HT1080 (cell line): Measurements from ENCODE around the gene SLC35G4. TPM values are rescaled to one million over a fixed set of nuclear protein-coding genes. Genes with fewer than 3 reads are reported as not detected.
"Not testable (repeated sequence)": the region's sequence is repeated elsewhere in the genome, so short reads cannot be mapped to it uniquely, and the experiment has no call there.

Experiments used
- DNase-seq: peaks from one replicate; pipeline ENCODE4 v3.0.0-alpha.2; 2015; ENCODE audit warnings: low read depth
- polyA plus RNA-seq, 2 experiments: library from polyadenylated mRNA; depleted of rRNA; stranded (reverse); fragments of >200 nt; gene quantifications; 2 replicates each; pipeline ENCODE4 v1.2.3, GENCODE V29; 2015
- total RNA-seq: library from RNA; depleted of rRNA; stranded (reverse); fragments of >200 nt; shearing (Covaris generic); gene quantifications from 2 replicates; pipeline ENCODE4 v1.2.3, GENCODE V29; 2014; rRNA removed

SLC35G4 gene
- total RNA-seq = not detected in 2 replicates
- polyA plus RNA-seq (2015; cell fraction: cytosol; rRNA removed) = not detected in 2 replicates
- not detected in 2 replicates for polyA plus RNA-seq (2015; cell fraction: nucleus; rRNA removed)

GRCh38 chr18:11609488-11609887 lies at the start of gene SLC35G4:
TSS of gene SLC35G4 (plus strand) at chr18:11609596. CDS start at chr18:11609596, 0 bp downstream.
- DNase-seq = not testable (repeated sequence)

GRCh38 chr18:11561293-11561692 lies 48.1 kb upstream of the SLC35G4 start:
- DNase-seq = no peak

- DNase-seq = no peak
Observed at GRCh38 chr18:11565716-11566115, 43.7 kb upstream of the SLC35G4 start.

GRCh38 chr18:11566236-11566965 lies 43.0 kb upstream of the SLC35G4 start:
- no peak for DNase-seq

GRCh38 chr18:11567396-11567795 lies 42.0 kb upstream of the SLC35G4 start:
- DNase-seq = no peak

- DNase-seq = no peak
Observed at GRCh38 chr18:11570073-11570588, 39.3 kb upstream of the SLC35G4 start.

GRCh38 chr18:11570769-11571412 lies 38.5 kb upstream of the SLC35G4 start:
- DNase-seq = no peak

GRCh38 chr18:11572201-11572600 lies 37.2 kb upstream of the SLC35G4 start:
- no peak for DNase-seq

- no peak for DNase-seq
Observed at GRCh38 chr18:11574545-11574944, 34.9 kb upstream of the SLC35G4 start.

- no peak for DNase-seq
Observed at GRCh38 chr18:11577271-11578112, 31.9 kb upstream of the SLC35G4 start.

- no peak for DNase-seq
Observed at GRCh38 chr18:11578799-11579198, 30.6 kb upstream of the SLC35G4 start.

GRCh38 chr18:11579916-11580315 lies 29.5 kb upstream of the SLC35G4 start:
- no peak for DNase-seq

GRCh38 chr18:11581286-11581685 lies 28.1 kb upstream of the SLC35G4 start:
- DNase-seq = no peak

- DNase-seq = no peak
Observed at GRCh38 chr18:11585596-11585995, 23.8 kb upstream of the SLC35G4 start.

GRCh38 chr18:11586896-11587295 lies 22.5 kb upstream of the SLC35G4 start:
- no peak for DNase-seq

GRCh38 chr18:11587432-11587831 lies 22.0 kb upstream of the SLC35G4 start:
- DNase-seq = no peak

GRCh38 chr18:11587846-11588245 lies 21.6 kb upstream of the SLC35G4 start:
- DNase-seq = no peak

GRCh38 chr18:11591957-11592356 lies 17.4 kb upstream of the SLC35G4 start:
- DNase-seq = no peak

GRCh38 chr18:11600321-11600720 lies 9.1 kb upstream of the SLC35G4 start:
- no peak for DNase-seq

GRCh38 chr18:11607906-11608305 lies 1.5 kb upstream of the SLC35G4 start:
- DNase-seq = no peak

GRCh38 chr18:11608618-11609017 lies 778 bp upstream of the SLC35G4 start:
- DNase-seq = not testable (repeated sequence)

- DNase-seq = not testable (repeated sequence)
Observed at GRCh38 chr18:11613073-11613472, 3.7 kb downstream of the SLC35G4 start.
